WTC11 (cell line): ENCODE data around the gene MAU2. TPM values are rescaled to one million over a fixed set of nuclear protein-coding genes. Genes with fewer than 3 reads are reported as not detected.

Experiments used
- ATAC-seq: fragments of 200-7000 bp; cut with Tn5 transposase; 2 replicates; pipeline ENCODE4 v1.10.0; 2021; ENCODE audit warnings: mild to moderate bottlenecking, moderate library complexity
- CTCF ChIA-PET: fragments of 300-600 bp; sonication (Branson Sonifier 250); formaldehyde crosslinking; loops from one replicate; lab custom pipeline; 2021; ENCODE audit warnings: antibody characterized with exemption; lab: Charles Lee
- POLR2A ChIA-PET: fragments of 350-600 bp; sonication (Branson Sonifier 250); formaldehyde crosslinking; loops from one replicate; lab custom pipeline; 2021; ENCODE audit warnings: antibody characterized with exemption; lab: Charles Lee
- DNase-seq: peaks from one replicate; pipeline ENCODE4 v3.0.0; 2021; ENCODE audit warnings: low spot score
- H3K27ac Mint-ChIP-seq: 2 replicates; pipeline ENCODE4 v1.8.0; 2021; ENCODE audit warnings: mixed read lengths
- H3K27me3 Mint-ChIP-seq: 2 replicates; pipeline ENCODE4 v1.8.0; 2021; ENCODE audit warnings: low read depth, mild to moderate bottlenecking, moderate library complexity, mixed read lengths
- H3K36me3 Mint-ChIP-seq: 2 replicates; pipeline ENCODE4 v1.8.0; 2021; ENCODE audit warnings: mixed read lengths
- H3K4me1 Mint-ChIP-seq: 2 replicates; pipeline ENCODE4 v1.8.0; 2022; ENCODE audit warnings: mixed read lengths
- H3K4me3 Mint-ChIP-seq: 2 replicates; pipeline ENCODE4 v1.8.0; 2021; ENCODE audit warnings: mild to moderate bottlenecking, moderate library complexity, mixed read lengths
- H3K9me3 Mint-ChIP-seq: 2 replicates; pipeline ENCODE4 v1.8.0; 2021; ENCODE audit warnings: mixed read lengths
- CREB1 ChIP-seq: sonication (generic); formaldehyde crosslinking; IDR thresholded peaks from 2 replicates; pipeline ENCODE4 v1.8.0; 2023; ENCODE audit warnings: mild to moderate bottlenecking, missing genetic modification reagents
- ESRRA ChIP-seq: sonication (generic); formaldehyde crosslinking; IDR thresholded peaks from 2 replicates; pipeline ENCODE4 v1.8.1; 2022; ENCODE audit warnings: mild to moderate bottlenecking, missing genetic modification reagents, borderline replicate concordance
- ETV6 ChIP-seq: sonication (generic); formaldehyde crosslinking; IDR thresholded peaks from 2 replicates; pipeline ENCODE4 v1.8.1; 2022; ENCODE audit warnings: mild to moderate bottlenecking, missing genetic modification reagents
- FOXP1 ChIP-seq: sonication (generic); formaldehyde crosslinking; IDR thresholded peaks from 2 replicates; pipeline ENCODE4 v1.8.0; 2022; ENCODE audit warnings: missing genetic modification reagents, mild to moderate bottlenecking, moderate library complexity, borderline replicate concordance
- GRHL2 ChIP-seq: fragments of 250-450 bp; sonication (Bioruptor Pico); IDR thresholded peaks from 2 replicates; pipeline ENCODE4 v1.8.0; 2022; ENCODE audit warnings: mild to moderate bottlenecking, moderate library complexity; ENCODE audit not compliant: insufficient replicate concordance, severe bottlenecking
- GTF2I ChIP-seq: fragments of 250-450 bp; sonication (Bioruptor Pico); conservative IDR thresholded peaks from 2 replicates; pipeline ENCODE4 v1.4.0; 2021; ENCODE audit warnings: mild to moderate bottlenecking
- JAZF1 ChIP-seq: fragments of 250-450 bp; sonication (Bioruptor Pico); IDR thresholded peaks from 2 replicates; pipeline ENCODE4 v1.9.0; 2021; ENCODE audit warnings: moderate library complexity, mild to moderate bottlenecking, inconsistent platforms
- MYBL2 ChIP-seq: sonication (generic); formaldehyde crosslinking; IDR thresholded peaks from 2 replicates; pipeline ENCODE4 v1.8.1; 2023; ENCODE audit warnings: mild to moderate bottlenecking, moderate library complexity, missing genetic modification reagents
- NFATC4 ChIP-seq: fragments of 250-450 bp; sonication (Bioruptor Pico); IDR thresholded peaks from 2 replicates; pipeline ENCODE4 v1.9.0; 2021; ENCODE audit warnings: mild to moderate bottlenecking
- NFE2L1 ChIP-seq: sonication (generic); formaldehyde crosslinking; IDR thresholded peaks from 2 replicates; pipeline ENCODE4 v1.8.1; 2023; ENCODE audit warnings: missing genetic modification reagents
- NR3C1 ChIP-seq: sonication (generic); formaldehyde crosslinking; conservative IDR thresholded peaks from 2 replicates; pipeline ENCODE4 v1.8.1; 2023; ENCODE audit warnings: low read depth, mild to moderate bottlenecking, missing genetic modification reagents
- RORB ChIP-seq: fragments of 250-450 bp; sonication (Bioruptor Pico); IDR thresholded peaks from 2 replicates; pipeline ENCODE4 v1.9.0; 2021; ENCODE audit warnings: mild to moderate bottlenecking
- SMAD3 ChIP-seq: sonication (generic); formaldehyde crosslinking; IDR thresholded peaks from 2 replicates; pipeline ENCODE4 v1.8.0; 2022; ENCODE audit warnings: missing genetic modification reagents, mild to moderate bottlenecking, borderline replicate concordance
- ZNF138 ChIP-seq: sonication (generic); formaldehyde crosslinking; conservative IDR thresholded peaks from 2 replicates; pipeline ENCODE4 v1.8.1; 2022; ENCODE audit warnings: mild to moderate bottlenecking, moderate library complexity, missing genetic modification reagents
- ZNF671 ChIP-seq: fragments of 250-450 bp; sonication (Bioruptor Pico); IDR thresholded peaks from 2 replicates; pipeline ENCODE4 v1.8.0; 2021; ENCODE audit warnings: mild to moderate bottlenecking
- total RNA-seq: library from RNA; stranded (reverse); gene quantifications from 3 replicates; pipeline ENCODE4 v1.2.3, GENCODE V29; 2021
- TF ChIP-seq, protein P1 (sequence below): fragments of 200-600 bp; IDR thresholded peaks from 2 replicates; pipeline ENCODE4 v1.8.0; 2022; ENCODE audit warnings: antibody characterized with exemption
- TF ChIP-seq, protein P2 (sequence below): sonication (generic); formaldehyde crosslinking; IDR thresholded peaks from 2 replicates; pipeline ENCODE4 v1.8.1; 2023; ENCODE audit warnings: mild to moderate bottlenecking, missing genetic modification reagents
- TF ChIP-seq, protein P3 (sequence below): sonication (generic); formaldehyde crosslinking; IDR thresholded peaks from 2 replicates; pipeline ENCODE4 v1.8.0; 2023; ENCODE audit warnings: missing genetic modification reagents
- TF ChIP-seq, protein P4 (sequence below): sonication (generic); formaldehyde crosslinking; IDR thresholded peaks from 2 replicates; pipeline ENCODE4 v1.8.0; 2023; ENCODE audit warnings: mild to moderate bottlenecking, missing genetic modification reagents
- TF ChIP-seq, protein P5 (sequence below): sonication (generic); formaldehyde crosslinking; IDR thresholded peaks from 2 replicates; pipeline ENCODE4 v1.8.0; 2022; ENCODE audit warnings: mild to moderate bottlenecking, missing genetic modification reagents

Gene MAU2
- total RNA-seq, 1 experiment from 2014 or later = 56.8 TPM

DNA sequence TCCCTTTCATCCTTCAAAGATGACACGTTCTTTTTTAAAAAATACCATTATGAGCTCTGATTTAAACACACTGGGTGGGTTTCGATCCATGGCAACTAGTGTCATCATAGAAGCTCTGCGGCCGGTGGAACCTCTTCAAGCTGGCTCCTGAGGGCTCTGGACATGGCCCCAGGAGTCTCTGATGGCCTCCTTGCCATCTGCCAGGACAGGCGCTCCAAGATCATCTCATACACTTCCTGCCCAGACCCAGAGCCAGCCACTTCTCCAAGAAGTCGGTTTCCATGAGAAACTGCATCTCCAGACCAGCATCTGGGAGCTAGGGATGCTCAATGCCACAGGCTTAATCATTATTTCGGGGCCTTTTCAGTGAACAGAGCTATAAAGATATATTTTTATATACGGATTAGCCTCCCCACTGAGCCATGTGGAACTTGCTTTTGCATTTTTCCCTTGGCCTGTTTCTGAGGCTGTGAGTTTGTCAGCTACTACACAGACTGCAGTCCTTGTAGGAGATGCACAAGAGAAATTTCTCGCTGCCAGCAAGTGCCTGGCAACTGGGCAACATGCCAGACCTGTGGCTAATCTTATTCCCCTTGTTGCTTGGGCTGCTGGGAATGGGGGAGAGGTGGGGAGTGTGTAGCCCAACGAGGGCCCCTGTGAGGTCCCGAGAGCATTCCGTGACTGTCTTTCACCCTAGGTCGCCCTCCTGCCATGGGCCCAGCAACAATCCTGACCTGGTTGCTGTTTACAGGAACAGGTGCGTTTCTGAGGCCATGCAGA lies 16.3 kb upstream of the MAU2 start:
- peaks cover 36% of the 10 kb centered on the region for H3K36me3 Mint-ChIP-seq
- no peaks in the 10 kb centered on the region for H3K4me1 Mint-ChIP-seq
- no peak overlapping the region for H3K27ac Mint-ChIP-seq
- DNase-seq (no peak), ATAC-seq (no peak)
- no peaks in the 10 kb centered on the region for H3K27me3 Mint-ChIP-seq
- TF ChIP-seq FOXP1 = no peak
- TF ChIP-seq CREB1 (CRISPR knock-in tag) = no peak
- TF ChIP-seq NR3C1 (CRISPR knock-in tag) = no peak
- TF ChIP-seq ZNF138 (CRISPR knock-in tag) = no peak
- no peak for TF ChIP-seq ESRRA
- no peak for TF ChIP-seq NFE2L1
- TF ChIP-seq, protein P1, sequence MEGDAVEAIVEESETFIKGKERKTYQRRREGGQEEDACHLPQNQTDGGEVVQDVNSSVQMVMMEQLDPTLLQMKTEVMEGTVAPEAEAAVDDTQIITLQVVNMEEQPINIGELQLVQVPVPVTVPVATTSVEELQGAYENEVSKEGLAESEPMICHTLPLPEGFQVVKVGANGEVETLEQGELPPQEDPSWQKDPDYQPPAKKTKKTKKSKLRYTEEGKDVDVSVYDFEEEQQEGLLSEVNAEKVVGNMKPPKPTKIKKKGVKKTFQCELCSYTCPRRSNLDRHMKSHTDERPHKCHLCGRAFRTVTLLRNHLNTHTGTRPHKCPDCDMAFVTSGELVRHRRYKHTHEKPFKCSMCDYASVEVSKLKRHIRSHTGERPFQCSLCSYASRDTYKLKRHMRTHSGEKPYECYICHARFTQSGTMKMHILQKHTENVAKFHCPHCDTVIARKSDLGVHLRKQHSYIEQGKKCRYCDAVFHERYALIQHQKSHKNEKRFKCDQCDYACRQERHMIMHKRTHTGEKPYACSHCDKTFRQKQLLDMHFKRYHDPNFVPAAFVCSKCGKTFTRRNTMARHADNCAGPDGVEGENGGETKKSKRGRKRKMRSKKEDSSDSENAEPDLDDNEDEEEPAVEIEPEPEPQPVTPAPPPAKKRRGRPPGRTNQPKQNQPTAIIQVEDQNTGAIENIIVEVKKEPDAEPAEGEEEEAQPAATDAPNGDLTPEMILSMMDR = no peak
- no peak for TF ChIP-seq NFATC4
- TF ChIP-seq, protein P2, sequence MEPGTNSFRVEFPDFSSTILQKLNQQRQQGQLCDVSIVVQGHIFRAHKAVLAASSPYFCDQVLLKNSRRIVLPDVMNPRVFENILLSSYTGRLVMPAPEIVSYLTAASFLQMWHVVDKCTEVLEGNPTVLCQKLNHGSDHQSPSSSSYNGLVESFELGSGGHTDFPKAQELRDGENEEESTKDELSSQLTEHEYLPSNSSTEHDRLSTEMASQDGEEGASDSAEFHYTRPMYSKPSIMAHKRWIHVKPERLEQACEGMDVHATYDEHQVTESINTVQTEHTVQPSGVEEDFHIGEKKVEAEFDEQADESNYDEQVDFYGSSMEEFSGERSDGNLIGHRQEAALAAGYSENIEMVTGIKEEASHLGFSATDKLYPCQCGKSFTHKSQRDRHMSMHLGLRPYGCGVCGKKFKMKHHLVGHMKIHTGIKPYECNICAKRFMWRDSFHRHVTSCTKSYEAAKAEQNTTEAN = no peak
- TF ChIP-seq, protein P3, sequence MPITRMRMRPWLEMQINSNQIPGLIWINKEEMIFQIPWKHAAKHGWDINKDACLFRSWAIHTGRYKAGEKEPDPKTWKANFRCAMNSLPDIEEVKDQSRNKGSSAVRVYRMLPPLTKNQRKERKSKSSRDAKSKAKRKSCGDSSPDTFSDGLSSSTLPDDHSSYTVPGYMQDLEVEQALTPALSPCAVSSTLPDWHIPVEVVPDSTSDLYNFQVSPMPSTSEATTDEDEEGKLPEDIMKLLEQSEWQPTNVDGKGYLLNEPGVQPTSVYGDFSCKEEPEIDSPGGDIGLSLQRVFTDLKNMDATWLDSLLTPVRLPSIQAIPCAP (CRISPR knock-in tag) = no peak
- TF ChIP-seq, protein P4, sequence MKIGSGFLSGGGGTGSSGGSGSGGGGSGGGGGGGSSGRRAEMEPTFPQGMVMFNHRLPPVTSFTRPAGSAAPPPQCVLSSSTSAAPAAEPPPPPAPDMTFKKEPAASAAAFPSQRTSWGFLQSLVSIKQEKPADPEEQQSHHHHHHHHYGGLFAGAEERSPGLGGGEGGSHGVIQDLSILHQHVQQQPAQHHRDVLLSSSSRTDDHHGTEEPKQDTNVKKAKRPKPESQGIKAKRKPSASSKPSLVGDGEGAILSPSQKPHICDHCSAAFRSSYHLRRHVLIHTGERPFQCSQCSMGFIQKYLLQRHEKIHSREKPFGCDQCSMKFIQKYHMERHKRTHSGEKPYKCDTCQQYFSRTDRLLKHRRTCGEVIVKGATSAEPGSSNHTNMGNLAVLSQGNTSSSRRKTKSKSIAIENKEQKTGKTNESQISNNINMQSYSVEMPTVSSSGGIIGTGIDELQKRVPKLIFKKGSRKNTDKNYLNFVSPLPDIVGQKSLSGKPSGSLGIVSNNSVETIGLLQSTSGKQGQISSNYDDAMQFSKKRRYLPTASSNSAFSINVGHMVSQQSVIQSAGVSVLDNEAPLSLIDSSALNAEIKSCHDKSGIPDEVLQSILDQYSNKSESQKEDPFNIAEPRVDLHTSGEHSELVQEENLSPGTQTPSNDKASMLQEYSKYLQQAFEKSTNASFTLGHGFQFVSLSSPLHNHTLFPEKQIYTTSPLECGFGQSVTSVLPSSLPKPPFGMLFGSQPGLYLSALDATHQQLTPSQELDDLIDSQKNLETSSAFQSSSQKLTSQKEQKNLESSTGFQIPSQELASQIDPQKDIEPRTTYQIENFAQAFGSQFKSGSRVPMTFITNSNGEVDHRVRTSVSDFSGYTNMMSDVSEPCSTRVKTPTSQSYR (CRISPR knock-in tag) = no peak
- no peak for TF ChIP-seq MYBL2
- no peak for TF ChIP-seq SMAD3
- TF ChIP-seq, protein P5, sequence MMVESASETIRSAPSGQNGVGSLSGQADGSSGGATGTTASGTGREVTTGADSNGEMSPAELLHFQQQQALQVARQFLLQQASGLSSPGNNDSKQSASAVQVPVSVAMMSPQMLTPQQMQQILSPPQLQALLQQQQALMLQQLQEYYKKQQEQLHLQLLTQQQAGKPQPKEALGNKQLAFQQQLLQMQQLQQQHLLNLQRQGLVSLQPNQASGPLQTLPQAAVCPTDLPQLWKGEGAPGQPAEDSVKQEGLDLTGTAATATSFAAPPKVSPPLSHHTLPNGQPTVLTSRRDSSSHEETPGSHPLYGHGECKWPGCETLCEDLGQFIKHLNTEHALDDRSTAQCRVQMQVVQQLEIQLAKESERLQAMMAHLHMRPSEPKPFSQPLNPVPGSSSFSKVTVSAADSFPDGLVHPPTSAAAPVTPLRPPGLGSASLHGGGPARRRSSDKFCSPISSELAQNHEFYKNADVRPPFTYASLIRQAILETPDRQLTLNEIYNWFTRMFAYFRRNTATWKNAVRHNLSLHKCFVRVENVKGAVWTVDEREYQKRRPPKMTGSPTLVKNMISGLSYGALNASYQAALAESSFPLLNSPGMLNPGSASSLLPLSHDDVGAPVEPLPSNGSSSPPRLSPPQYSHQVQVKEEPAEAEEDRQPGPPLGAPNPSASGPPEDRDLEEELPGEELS (CRISPR knock-in tag) = no peak
- TF ChIP-seq JAZF1 (CRISPR knock-in tag) = no peak
- TF ChIP-seq GTF2I (CRISPR knock-in tag) = no peak
- TF ChIP-seq ZNF671 (CRISPR knock-in tag) = no peak
- TF ChIP-seq GRHL2 (CRISPR knock-in tag) = no peak
- TF ChIP-seq RORB (CRISPR knock-in tag) = no peak
- no peak for TF ChIP-seq ETV6 (CRISPR knock-in tag)
- H3K9me3 Mint-ChIP-seq = no peaks in the 10 kb centered on the region
- ChIA-PET POLR2A (no interaction called here), CTCF (interaction anchor here (1.3 kb wide), 1 partner anchor 130 kb away, joined by 3 read pairs; no protein-coding TSS in a partner anchor)
- H3K4me3 Mint-ChIP-seq = no peak overlapping the region
